SK-N-MC (cell line): Measurements from ENCODE around the gene CCT6A.

Experiments
- EZH2 ChIP-seq: fragments of 200-600 bp; sonication (generic); IDR thresholded peaks from one replicate; pipeline ENCODE4 v1.6.1; 2017; ENCODE audit warnings: antibody characterized with exemption
- POLR2AphosphoS5 ChIP-seq: IDR thresholded peaks from 2 replicates; pipeline ENCODE4 v1.6.1; 2012; ENCODE audit warnings: mild to moderate bottlenecking, low read depth, low read length, borderline replicate concordance

DNA sequence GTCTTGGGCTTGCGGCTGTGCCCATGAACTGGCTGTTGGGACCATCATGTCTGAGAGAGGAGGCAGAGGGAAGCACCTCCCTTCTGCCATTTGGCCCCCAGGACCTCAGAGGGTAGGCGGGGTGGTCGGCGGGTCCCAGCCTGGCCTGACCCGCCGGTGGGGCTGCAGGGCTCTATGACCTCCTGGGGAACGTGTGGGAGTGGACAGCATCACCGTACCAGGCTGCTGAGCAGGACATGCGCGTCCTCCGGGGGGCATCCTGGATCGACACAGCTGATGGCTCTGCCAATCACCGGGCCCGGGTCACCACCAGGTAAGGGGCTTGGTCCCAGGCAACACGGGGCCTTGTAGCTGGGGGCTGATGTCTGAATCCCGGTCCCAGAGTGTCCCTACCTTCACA is 26.6 kb downstream of the CCT6A start:
- TF ChIP-seq POLR2AphosphoS5 (no peak), EZH2 (no peak)
